GM18909 (cell line): ENCODE data around the gene RAPGEF4.
A peak's percentile ranks its signal among the peaks of the same experiment; 100 is the strongest.

Experiments used
- ATAC-seq: cut with Tn5 transposase; IDR thresholded peaks from one replicate; pipeline ENCODE4 v1.9.1; 2021; ENCODE audit warnings: mild to moderate bottlenecking; ENCODE audit not compliant: unreplicated experiment, poor library complexity

Gene RAPGEF4

GRCh38 chr2:173048522-173048896 lies 312.9 kb downstream of the RAPGEF4 start:
- ATAC-seq: peak; percentile 16

- peak; percentile 88 for ATAC-seq
Measured at GRCh38 chr2:173048897-173049661, 313.4 kb downstream of the RAPGEF4 start.

GRCh38 chr2:173049831-173050230 lies 314.2 kb downstream of the RAPGEF4 start:
- ATAC-seq: no peak

- no peak for ATAC-seq
Measured at GRCh38 chr2:173050684-173051083, 315.0 kb downstream of the RAPGEF4 start.

GRCh38 chr2:173051463-173052215 lies 316.0 kb downstream of the RAPGEF4 start:
- no peak for ATAC-seq

GRCh38 chr2:173053043-173053699 lies 317.5 kb downstream of the RAPGEF4 start:
- ATAC-seq: no peak

- ATAC-seq: no peak
Measured at GRCh38 chr2:173054466-173054865, 318.8 kb downstream of the RAPGEF4 start.

- ATAC-seq: no peak
Measured at GRCh38 chr2:173056705-173057364, 321.2 kb downstream of the RAPGEF4 start.

- ATAC-seq: no peak
Measured at GRCh38 chr2:173058097-173058496, 322.5 kb downstream of the RAPGEF4 start.

GRCh38 chr2:173058673-173059072 lies 323.0 kb downstream of the RAPGEF4 start:
- ATAC-seq: no peak

GRCh38 chr2:173059292-173059691 lies 323.6 kb downstream of the RAPGEF4 start:
- no peak for ATAC-seq

GRCh38 chr2:173059971-173060461 lies 324.4 kb downstream of the RAPGEF4 start:
- ATAC-seq: no peak

- ATAC-seq: no peak
Measured at GRCh38 chr2:173062801-173063200, 327.2 kb downstream of the RAPGEF4 start.

GRCh38 chr2:173064151-173064805 lies 328.6 kb downstream of the RAPGEF4 start:
- no peak for ATAC-seq

- no peak for ATAC-seq
Measured at GRCh38 chr2:173066887-173067676, 331.4 kb downstream of the RAPGEF4 start.

GRCh38 chr2:173075056-173075780 lies 339.6 kb downstream of the RAPGEF4 start:
- ATAC-seq: no peak

GRCh38 chr2:173075781-173076580 lies 340.3 kb downstream of the RAPGEF4 start, which contains the start of gene MAP3K20:
Gene MAP3K20, plus strand, starts transcription at chr2:173075846. Its CDS starts 15,186 bp downstream, at chr2:173091032.
- peak; percentile 65 for ATAC-seq
